Keratinocyte (primary cell): Measurements from ENCODE around the gene NRF1. TPM values are rescaled to one million over a fixed set of nuclear protein-coding genes. Genes with fewer than 3 reads are reported as not detected.
"Not testable (repeated sequence)": the region's sequence is repeated elsewhere in the genome, so short reads cannot be mapped to it uniquely, and the experiment has no call there.

ENCODE experiments used
- DNase-seq: peaks from one replicate; pipeline ENCODE4 v3.0.0-alpha.2; 2011; ENCODE audit warnings: low read depth, missing footprints, low spot score
- FAIRE-seq: peaks from 2 replicates; lab custom pipeline; 2011; peaks lifted over from hg19 to GRCh38; lab: Jason Lieb, UNC
- H2AFZ ChIP-seq: 2 replicates; pipeline ENCODE4 v1.6.0; 2012; ENCODE audit warnings: low read length, control low read depth, inconsistent platforms; ENCODE audit not compliant: control insufficient read depth
- H3K27ac ChIP-seq: 2 replicates; pipeline ENCODE4 v1.5.1; 2011; ENCODE audit warnings: low read length; ENCODE audit not compliant: control insufficient read depth, insufficient read depth
- H3K27me3 ChIP-seq: 3 replicates; pipeline ENCODE4 v1.6.0; 2011; ENCODE audit warnings: low read length; ENCODE audit not compliant: control insufficient read depth, insufficient read depth; ENCODE audit errors: extremely low read depth
- H3K36me3 ChIP-seq, 2 experiments: 2 replicates in 1 of 2; 3 replicates in 1 of 2; pipeline ENCODE4 v1.5.1; 2011; ENCODE audit warnings: low read length in 2 of 2, mild to moderate bottlenecking in 1 of 2; ENCODE audit not compliant: control insufficient read depth in 2 of 2, insufficient read depth in 2 of 2; ENCODE audit errors: extremely low read depth in 1 of 2
- H3K4me1 ChIP-seq: 3 replicates; pipeline ENCODE4 v1.5.1; 2011; ENCODE audit warnings: low read length; ENCODE audit not compliant: control insufficient read depth, insufficient read depth; ENCODE audit errors: extremely low read depth
- H3K4me2 ChIP-seq: 3 replicates; pipeline ENCODE4 v1.6.0; 2011; ENCODE audit warnings: low read depth, low read length; ENCODE audit not compliant: control insufficient read depth, insufficient read depth; ENCODE audit errors: extremely low read depth
- H3K4me3 ChIP-seq, 3 experiments: fragments of 200-600 bp in 1 of 3; sonication (generic) in 1 of 3; 2 replicates in 2 of 3; 3 replicates in 1 of 3; pipeline ENCODE4 v1.5.1; 2011 to 2016; ENCODE audit warnings: low read length in 3 of 3, mild to moderate bottlenecking in 3 of 3, control low read depth in 2 of 3, inconsistent platforms in 1 of 3, low read depth in 1 of 3, mixed read lengths in 1 of 3, mixed run types in 1 of 3, moderate library complexity in 1 of 3; ENCODE audit not compliant: control insufficient read depth in 2 of 3, insufficient read depth in 2 of 3; ENCODE audit errors: extremely low read depth in 1 of 3
- H3K79me2 ChIP-seq: 2 replicates; pipeline ENCODE4 v1.6.0; 2012; ENCODE audit warnings: low read length; ENCODE audit not compliant: control insufficient read depth, insufficient read depth
- H3K9ac ChIP-seq: 3 replicates; pipeline ENCODE4 v1.6.0; 2011; ENCODE audit warnings: low read length; ENCODE audit not compliant: control insufficient read depth, insufficient read depth; ENCODE audit errors: extremely low read depth
- H3K9me1 ChIP-seq: 3 replicates; pipeline ENCODE4 v1.6.0; 2011; ENCODE audit warnings: low read length; ENCODE audit not compliant: control insufficient read depth, insufficient read depth; ENCODE audit errors: extremely low read depth
- H3K9me3 ChIP-seq: 2 replicates; pipeline ENCODE4 v1.5.1; 2012; ENCODE audit warnings: low read depth, low read length; ENCODE audit not compliant: control insufficient read depth
- H4K20me1 ChIP-seq: 3 replicates; pipeline ENCODE4 v1.6.0; 2011; ENCODE audit warnings: low read length; ENCODE audit not compliant: control insufficient read depth, insufficient read depth; ENCODE audit errors: extremely low read depth
- EZH2 ChIP-seq: IDR thresholded peaks from one replicate; pipeline ENCODE4 v1.6.1; 2012; ENCODE audit warnings: inconsistent platforms, mild to moderate bottlenecking, low read length, moderate library complexity
- dilution Hi-C: fragments of 300-500 bp; cut with MboI; formaldehyde crosslinking; loops from one replicate; pipeline ENCODE4 v1.7.0; 2020; ENCODE audit warnings: low sequenced_read_pairs; ENCODE audit not compliant: extremely low pct_ligation_motif_present
- polyA plus RNA-seq, 5 experiments: library from polyadenylated mRNA; depleted of rRNA in 3 of 5; stranded (reverse) in 3 of 5; stranded (forward) in 1 of 5; unstranded in 1 of 5; fragments of >200 nt; gene quantifications; 1 replicate in 1 of 5; 2 replicates in 3 of 5; 3 replicates in 1 of 5; pipeline versions ENCODE4 v1.2.1 to v1.2.3, GENCODE V29; 2011 to 2012; ENCODE audit warnings: missing spikeins in 2 of 5, low read depth in 1 of 5, low replicate concordance in 1 of 5
- TF ChIP-seq, protein P1 (sequence below), 3 experiments: IDR thresholded peaks in 1 of 3; conservative IDR thresholded peaks in 1 of 3; optimal IDR thresholded peaks in 1 of 3; 2 replicates in 2 of 3; 3 replicates in 1 of 3; pipeline versions ENCODE3 to v1.5.1; 2011; ENCODE audit warnings: low read length in 3 of 3, mild to moderate bottlenecking in 3 of 3, moderate library complexity in 2 of 3, control low read depth in 1 of 3, inconsistent platforms in 1 of 3; ENCODE audit not compliant: insufficient read depth in 2 of 3; ENCODE audit errors: extremely low read depth in 1 of 3

NRF1 gene
- polyA plus RNA-seq, 1 donor (not counting 4 experiments of a cell fraction or from before 2014, with no cell fraction given), result 12.6 TPM

- dilution Hi-C loops, result no loop called here
- no peak for DNase-seq
Measured at GRCh38 chr7:129661645-129662182, 50.2 kb downstream of the NRF1 start.

DNA sequence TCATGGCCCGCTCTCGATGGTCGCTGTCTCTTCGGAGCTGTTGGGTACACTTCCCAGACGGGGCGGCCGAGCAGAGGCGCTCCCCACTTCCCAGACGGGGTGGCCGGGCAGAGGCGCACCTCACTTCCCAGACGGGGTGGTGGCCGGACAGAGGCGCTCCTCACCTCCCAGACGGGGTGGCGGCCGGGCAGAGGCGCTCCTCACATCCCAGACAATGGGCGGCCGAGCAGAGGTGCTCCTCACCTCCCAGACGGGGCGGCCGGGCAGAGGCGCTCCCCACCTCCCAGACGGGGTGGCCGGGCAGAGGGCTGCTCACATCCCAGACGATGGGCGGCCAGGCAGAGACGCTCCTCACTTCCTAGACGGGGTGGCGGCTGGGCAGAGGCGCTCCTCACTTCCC is 51.7 kb downstream of the NRF1 start:
- H3K4me2 ChIP-seq, H3K9me1 ChIP-seq, H3K79me2 ChIP-seq, dilution Hi-C loops, H4K20me1 ChIP-seq, H2AFZ ChIP-seq, H3K9ac ChIP-seq, H3K27me3 ChIP-seq, FAIRE-seq, DNase-seq, H3K36me3 ChIP-seq, H3K9me3 ChIP-seq, H3K27ac ChIP-seq, H3K4me3 ChIP-seq: not testable (repeated sequence)
- peaks cover 14% of the 10 kb centered on the region for H3K4me1 ChIP-seq

More at GRCh38 chr7:129661645-129662182, 50.2 kb downstream of the NRF1 start:
- Histone ChIP-seq H3K27me3 (no peaks in the 10 kb centered on the region), H3K36me3 (peaks cover 0 to 4% of the 10 kb centered on the region in 2 experiments), H3K79me2 (no peaks in the 10 kb centered on the region), H3K4me2 (no peak overlapping the region), H2AFZ (no peak overlapping the region), H3K4me3 (no peak overlapping the region), H3K4me1 (peaks cover 27% of the 10 kb centered on the region), H3K27ac (no peak overlapping the region), H3K9ac (no peak overlapping the region), H4K20me1 (peaks cover 4% of the 10 kb centered on the region), H3K9me1 (peaks cover 3% of the 10 kb centered on the region), H3K9me3 (no peaks in the 10 kb centered on the region)
- no peak for FAIRE-seq
- no peak for TF ChIP-seq EZH2
- TF ChIP-seq, protein P1, sequence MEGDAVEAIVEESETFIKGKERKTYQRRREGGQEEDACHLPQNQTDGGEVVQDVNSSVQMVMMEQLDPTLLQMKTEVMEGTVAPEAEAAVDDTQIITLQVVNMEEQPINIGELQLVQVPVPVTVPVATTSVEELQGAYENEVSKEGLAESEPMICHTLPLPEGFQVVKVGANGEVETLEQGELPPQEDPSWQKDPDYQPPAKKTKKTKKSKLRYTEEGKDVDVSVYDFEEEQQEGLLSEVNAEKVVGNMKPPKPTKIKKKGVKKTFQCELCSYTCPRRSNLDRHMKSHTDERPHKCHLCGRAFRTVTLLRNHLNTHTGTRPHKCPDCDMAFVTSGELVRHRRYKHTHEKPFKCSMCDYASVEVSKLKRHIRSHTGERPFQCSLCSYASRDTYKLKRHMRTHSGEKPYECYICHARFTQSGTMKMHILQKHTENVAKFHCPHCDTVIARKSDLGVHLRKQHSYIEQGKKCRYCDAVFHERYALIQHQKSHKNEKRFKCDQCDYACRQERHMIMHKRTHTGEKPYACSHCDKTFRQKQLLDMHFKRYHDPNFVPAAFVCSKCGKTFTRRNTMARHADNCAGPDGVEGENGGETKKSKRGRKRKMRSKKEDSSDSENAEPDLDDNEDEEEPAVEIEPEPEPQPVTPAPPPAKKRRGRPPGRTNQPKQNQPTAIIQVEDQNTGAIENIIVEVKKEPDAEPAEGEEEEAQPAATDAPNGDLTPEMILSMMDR (optimal IDR thresholded peaks at IDR 0.05 in 1 of 3, IDR thresholded peaks at IDR 0.05 in 1 of 3, conservative IDR thresholded peaks at IDR 0.05 in 1 of 3; ENCODE audit: extremely low read depth in 1 of 3, insufficient read depth in 2 of 3, low read length in 3 of 3), result no peak
